IPS-20b (cell line): ENCODE data around the gene SUPT5H.
A peak's percentile ranks its signal among the peaks of the same experiment; 100 is the strongest.

Experiments
- H3K27ac ChIP-seq: one replicate; pipeline ENCODE4 v1.5.1; 2013; ENCODE audit warnings: low read length
- H3K27me3 ChIP-seq: 2 replicates; pipeline ENCODE4 v1.6.1; 2013; ENCODE audit warnings: mild to moderate bottlenecking, low read length, inconsistent platforms; ENCODE audit not compliant: insufficient read depth
- H3K36me3 ChIP-seq: 2 replicates; pipeline ENCODE4 v1.6.1; 2013; ENCODE audit warnings: low read depth, mild to moderate bottlenecking, inconsistent platforms, low read length, moderate library complexity; ENCODE audit not compliant: insufficient read depth
- H3K4me1 ChIP-seq: 2 replicates; pipeline ENCODE4 v1.6.1; 2013; ENCODE audit warnings: mild to moderate bottlenecking, control low read depth, inconsistent platforms, low read length, moderate library complexity; ENCODE audit not compliant: insufficient read depth
- H3K4me3 ChIP-seq: 2 replicates; pipeline ENCODE4 v1.5.1; 2013; ENCODE audit warnings: mild to moderate bottlenecking, low read length, inconsistent platforms
- H3K9ac ChIP-seq: 2 replicates; pipeline ENCODE4 v1.6.1; 2013; ENCODE audit warnings: low read depth, mild to moderate bottlenecking, inconsistent platforms, low read length, moderate library complexity
- H3K9me3 ChIP-seq: 2 replicates; pipeline ENCODE4 v1.6.1; 2013; ENCODE audit warnings: mild to moderate bottlenecking, low read depth, low read length, inconsistent platforms; ENCODE audit not compliant: insufficient read depth

Gene SUPT5H

GRCh38 chr19:39445196-39446111, at the start of gene SUPT5H:
TSS of gene SUPT5H (plus strand) at chr19:39445582. CDS start at chr19:39445891, 309 bp downstream.
- Histone ChIP-seq H3K4me3 (peak within 1 kb of the TSS; percentile 88), H3K27ac (peak within 1 kb of the TSS; percentile 5), H3K27me3 (no peaks in the 10 kb centered on the region), H3K4me1 (0 out of 2 replicates have a peak, but pooled peaks cover 4% of the 10 kb centered on the region), H3K9me3 (no peaks in the 10 kb centered on the region), H3K36me3 (peaks cover 23% of the 10 kb centered on the region), H3K9ac (peak within 1 kb of the TSS; percentile 94)

DNA sequence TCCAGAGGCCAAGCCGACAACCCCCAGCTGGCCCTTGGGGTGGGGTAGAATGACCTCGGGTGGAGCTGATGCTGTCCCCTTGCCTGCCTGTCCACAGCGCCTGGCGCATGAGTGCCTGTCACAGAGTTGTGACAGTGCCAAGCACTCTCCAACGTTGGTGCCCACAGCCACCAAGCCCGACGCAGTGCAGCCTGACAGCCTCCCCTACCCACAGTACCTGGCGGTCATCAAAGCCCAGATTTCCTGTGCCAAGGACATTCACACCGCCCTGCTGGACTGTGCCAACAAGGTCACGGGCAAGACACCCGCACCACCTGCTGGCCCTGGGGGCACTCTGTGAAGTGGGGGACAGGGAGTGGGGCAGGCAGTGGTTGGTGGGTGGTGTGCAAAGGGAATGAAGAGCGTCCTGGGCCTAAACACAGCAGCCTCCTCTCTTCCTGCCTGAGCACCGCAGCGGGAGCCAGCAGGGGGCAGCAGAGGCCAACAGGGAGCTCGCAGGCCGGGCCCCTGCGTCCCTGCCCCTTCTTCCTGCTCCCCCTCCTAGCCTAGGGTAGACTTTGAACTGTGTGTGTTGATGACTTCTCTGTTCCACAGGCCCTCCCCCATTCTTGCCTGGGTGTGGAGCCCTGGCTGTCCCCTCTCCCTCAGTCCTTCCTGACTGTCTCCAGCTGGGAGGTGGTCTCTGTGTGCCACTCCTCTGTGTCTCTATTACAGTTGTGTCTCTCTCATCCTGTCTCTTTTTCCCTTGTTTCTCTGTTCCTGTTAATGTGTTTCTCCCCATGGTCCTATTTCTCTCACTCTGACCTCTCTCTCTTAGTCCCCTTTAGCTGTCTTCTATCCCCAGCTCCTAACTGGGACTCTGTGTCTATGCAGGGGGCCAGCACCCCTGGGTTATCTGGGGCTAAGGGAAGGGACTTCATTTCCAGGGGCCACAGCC, 47.8 kb upstream of the SUPT5H start:
- peaks cover 11% of the 10 kb centered on the region; the same call in 1 of the 2 replicates for H3K4me1 ChIP-seq
- 0 out of 2 replicates have a peak overlapping the region, but pooled peaks have one; percentile 24 for H3K9ac ChIP-seq
- H3K27ac ChIP-seq, result no peak overlapping the region
- no peaks in the 10 kb centered on the region for H3K27me3 ChIP-seq
- no peaks in the 10 kb centered on the region for H3K9me3 ChIP-seq
- H3K4me3 ChIP-seq, result no peak overlapping the region
- peaks cover 19% of the 10 kb centered on the region for H3K36me3 ChIP-seq

GRCh38 chr19:39398297-39398864, 47.0 kb upstream of the SUPT5H start:
- H3K9me3 ChIP-seq, result no peaks in the 10 kb centered on the region
- 0 out of 2 replicates have a peak overlapping the region, but pooled peaks have one; percentile 24 for H3K9ac ChIP-seq
- H3K4me3 ChIP-seq, result no peak overlapping the region
- H3K36me3 ChIP-seq, result peaks cover 16% of the 10 kb centered on the region
- H3K27me3 ChIP-seq, result no peaks in the 10 kb centered on the region
- H3K27ac ChIP-seq, result no peak overlapping the region
- peaks cover 11% of the 10 kb centered on the region; the same call in 1 of the 2 replicates for H3K4me1 ChIP-seq

DNA sequence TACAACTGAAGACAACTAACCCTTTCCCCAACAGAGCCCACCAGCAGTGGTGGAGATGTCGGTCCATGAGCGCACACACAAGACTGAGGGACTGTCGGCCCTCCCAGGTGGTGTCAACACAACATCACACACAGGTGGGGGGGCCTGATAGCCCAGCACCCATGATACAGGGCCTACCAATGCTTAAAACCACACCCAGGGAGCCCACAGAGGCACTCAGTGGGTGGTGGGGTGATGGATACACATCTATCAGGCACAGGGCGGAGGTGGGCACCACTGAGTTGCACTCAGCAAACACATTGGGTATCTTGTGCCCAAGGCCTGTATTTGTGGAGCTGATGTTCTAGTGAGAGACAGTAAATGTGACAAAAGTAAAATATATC, 45.7 kb upstream of the SUPT5H start:
- no peak overlapping the region for H3K27ac ChIP-seq

GRCh38 chr19:39400061-39400460, 45.3 kb upstream of the SUPT5H start:
- peaks cover 13% of the 10 kb centered on the region; the same call in 1 of the 2 replicates for H3K4me1 ChIP-seq
- H3K27me3 ChIP-seq, result no peaks in the 10 kb centered on the region
- no peak overlapping the region for H3K4me3 ChIP-seq
- H3K9me3 ChIP-seq, result no peaks in the 10 kb centered on the region
- H3K36me3 ChIP-seq, result peaks cover 4% of the 10 kb centered on the region; the same call in 1 of the 2 replicates
- H3K27ac ChIP-seq, result no peak overlapping the region
- H3K9ac ChIP-seq, result no peak overlapping the region

More for the DNA sequence above, 45.7 kb upstream of the SUPT5H start:
- no peak overlapping the region for H3K9ac ChIP-seq
- H3K9me3 ChIP-seq, result no peaks in the 10 kb centered on the region
- H3K36me3 ChIP-seq, result peaks cover 7% of the 10 kb centered on the region; the same call in 1 of the 2 replicates
- H3K4me1 ChIP-seq, result peaks cover 11% of the 10 kb centered on the region; the same call in 1 of the 2 replicates
- H3K27me3 ChIP-seq, result no peaks in the 10 kb centered on the region
- no peak overlapping the region for H3K4me3 ChIP-seq

DNA sequence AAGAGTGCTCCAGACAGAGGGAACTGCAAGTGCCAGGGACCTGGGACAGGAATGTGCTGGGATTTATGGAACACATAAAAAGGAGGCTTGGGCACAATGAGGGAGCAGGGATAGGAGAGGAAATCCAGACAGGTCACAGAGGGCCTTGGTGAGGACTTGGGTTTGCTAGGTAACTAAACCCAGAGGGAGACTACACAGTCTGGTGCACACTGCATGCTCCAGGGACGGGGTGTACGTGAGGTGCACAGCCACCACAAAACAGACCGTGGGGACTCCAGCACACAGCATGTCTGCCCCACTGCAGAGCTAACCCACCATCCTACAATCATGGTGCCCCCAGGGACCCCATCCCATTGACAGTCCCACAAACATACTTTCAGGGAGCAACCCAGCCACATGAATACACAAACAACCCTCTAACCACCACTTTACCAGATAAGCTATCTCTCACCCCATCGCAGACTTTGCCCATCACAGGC, 44.3 kb upstream of the SUPT5H start:
- Histone ChIP-seq H3K27ac (peak overlapping the region; percentile 43), H3K9me3 (no peaks in the 10 kb centered on the region), H3K4me3 (no peak overlapping the region), H3K27me3 (no peaks in the 10 kb centered on the region), H3K4me1 (peaks cover 23% of the 10 kb centered on the region; the same call in 1 of the 2 replicates), H3K9ac (peak overlapping the region; percentile 90; the same call in 1 of the 2 replicates), H3K36me3 (no peaks in the 10 kb centered on the region)

DNA sequence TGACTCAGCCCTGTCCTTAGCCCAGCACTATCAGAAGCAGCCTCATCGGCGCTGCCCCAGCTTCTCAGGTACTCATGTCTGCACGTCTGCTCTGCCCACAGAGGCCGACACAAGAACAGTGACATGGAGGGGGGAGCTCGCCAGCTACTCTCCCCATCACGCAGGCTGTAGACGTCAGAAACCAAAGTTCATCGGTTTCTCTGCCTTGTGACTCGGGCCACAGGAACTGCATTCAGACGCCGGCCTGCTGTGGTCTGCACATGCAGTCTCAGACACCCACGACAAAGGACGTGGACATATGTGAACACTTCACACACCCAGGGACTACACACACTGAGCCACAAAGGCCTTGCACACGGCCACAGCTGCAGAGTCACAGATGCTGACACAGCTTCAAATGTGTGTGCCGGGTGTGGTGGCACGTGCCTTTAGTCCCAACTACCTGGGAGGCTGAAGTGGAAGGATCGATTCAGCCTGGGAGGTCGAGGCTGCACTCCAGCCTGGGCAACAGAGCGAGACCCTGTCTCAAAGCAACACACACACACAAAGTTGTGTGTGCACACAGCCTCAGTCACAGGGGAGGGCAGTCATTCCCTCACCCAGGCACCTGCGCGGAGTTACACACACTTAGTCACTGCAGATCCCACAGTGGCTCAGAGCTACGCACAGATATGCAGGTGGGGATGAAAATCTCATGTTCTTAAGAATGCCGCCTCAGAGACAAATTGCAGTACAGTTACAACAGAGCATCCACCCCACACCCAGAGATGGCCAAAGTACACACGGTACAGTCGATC, 43.6 kb upstream of the SUPT5H start:
- Histone ChIP-seq H3K9me3 (no peaks in the 10 kb centered on the region), H3K27me3 (no peaks in the 10 kb centered on the region), H3K4me1 (peaks cover 25% of the 10 kb centered on the region; the same call in 1 of the 2 replicates), H3K27ac (peak overlapping the region; percentile 43), H3K36me3 (no peaks in the 10 kb centered on the region), H3K9ac (peak overlapping the region; percentile 90; the same call in 1 of the 2 replicates), H3K4me3 (peak overlapping the region; percentile 66)

- Histone ChIP-seq H3K36me3 (no peaks in the 10 kb centered on the region), H3K9ac (peak overlapping the region; percentile 90), H3K27ac (peak overlapping the region; percentile 90), H3K9me3 (no peaks in the 10 kb centered on the region), H3K4me3 (peak overlapping the region; percentile 66), H3K27me3 (no peaks in the 10 kb centered on the region; the same call in 1 of the 2 replicates), H3K4me1 (peaks cover 25% of the 10 kb centered on the region; the same call in 1 of the 2 replicates)
Observed at GRCh38 chr19:39402346-39403300, 42.8 kb upstream of the SUPT5H start.

DNA sequence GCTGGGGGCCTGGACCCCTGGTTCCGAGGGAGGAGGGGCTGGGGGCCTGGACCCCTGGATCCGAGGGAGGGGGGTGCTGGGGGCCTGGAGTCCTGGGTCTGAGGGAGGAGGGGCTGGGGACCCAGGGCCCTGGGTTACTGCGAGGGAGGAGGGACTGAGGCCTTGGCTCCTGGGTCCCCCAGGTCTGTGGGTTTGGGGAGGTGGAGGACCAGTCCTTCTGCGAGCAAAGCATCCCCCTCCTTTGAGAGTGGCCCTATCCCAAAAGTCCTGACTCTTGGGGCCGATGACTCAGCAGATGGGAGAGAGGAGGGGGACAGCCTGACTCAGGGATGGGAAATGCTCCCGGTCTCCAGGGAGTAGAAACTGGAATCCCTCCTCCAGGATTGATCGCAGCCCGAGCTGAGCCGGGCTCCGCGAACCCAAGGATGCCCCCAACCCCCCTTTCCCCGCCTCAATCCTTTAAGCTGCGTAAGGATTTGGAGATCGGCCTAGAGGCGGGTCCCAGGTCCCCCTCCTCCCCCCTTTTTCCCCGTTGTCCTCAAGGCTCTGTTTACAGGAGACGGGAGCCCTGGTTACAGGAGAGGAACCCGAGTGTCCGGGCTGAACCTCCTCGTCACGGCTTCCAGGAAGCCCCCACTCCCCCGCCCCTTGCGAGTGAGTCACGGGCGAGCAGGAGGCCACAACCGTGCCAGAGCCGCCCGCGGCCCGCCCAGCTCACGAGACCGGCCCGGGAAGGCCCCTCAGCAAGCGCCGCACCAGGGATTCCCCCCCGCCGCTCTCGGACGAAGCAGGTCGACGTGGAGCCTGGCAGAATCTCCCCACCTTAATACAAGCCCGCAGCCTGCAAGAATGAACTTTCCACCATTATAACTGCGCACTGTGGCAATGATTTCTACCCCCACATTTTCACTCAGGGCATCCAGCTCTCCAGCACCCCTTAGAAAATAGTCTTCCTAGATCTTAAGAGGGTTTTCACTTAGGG, 41.8 kb upstream of the SUPT5H start:
- Histone ChIP-seq H3K4me3 (peak overlapping the region; percentile 66), H3K27ac (peak overlapping the region; percentile 90)

More for the DNA sequence above, 41.8 kb upstream of the SUPT5H start:
- peaks cover 7% of the 10 kb centered on the region; the same call in 1 of the 2 replicates for H3K36me3 ChIP-seq
- peaks cover 26% of the 10 kb centered on the region; the same call in 1 of the 2 replicates for H3K4me1 ChIP-seq
- no peaks in the 10 kb centered on the region for H3K9me3 ChIP-seq
- peak overlapping the region; percentile 90 for H3K9ac ChIP-seq
- H3K27me3 ChIP-seq, result no peaks in the 10 kb centered on the region; the same call in 1 of the 2 replicates
